H9 (cell line): ENCODE measurements around the gene GSX1. TPM values are rescaled to one million over a fixed set of nuclear protein-coding genes. Genes with fewer than 3 reads are reported as not detected.

Source experiments
- DNase-seq: peaks from one replicate; pipeline ENCODE4 v3.0.0-alpha.2; 2017
- H2AFZ ChIP-seq: one replicate; pipeline ENCODE4 v1.6.1; 2013; ENCODE audit warnings: mild to moderate bottlenecking, low read length, control low read depth, moderate library complexity
- H2AK5ac ChIP-seq: 2 replicates; pipeline ENCODE4 v1.6.1; 2013; ENCODE audit warnings: low read length, control low read depth, mixed read lengths; ENCODE audit not compliant: insufficient read length
- H2BK120ac ChIP-seq: one replicate; pipeline ENCODE4 v1.6.1; 2013; ENCODE audit warnings: low read depth, mild to moderate bottlenecking, low read length, control low read depth, inconsistent platforms; ENCODE audit not compliant: poor library complexity, severe bottlenecking
- H2BK12ac ChIP-seq: 2 replicates; pipeline ENCODE4 v1.6.1; 2013; ENCODE audit warnings: low read length, control low read depth, mixed read lengths, low read depth; ENCODE audit not compliant: insufficient read length
- H2BK15ac ChIP-seq: 2 replicates; pipeline ENCODE4 v1.6.1; 2013; ENCODE audit warnings: low read depth, low read length, control low read depth
- H2BK20ac ChIP-seq: one replicate; pipeline ENCODE4 v1.6.1; 2013; ENCODE audit warnings: low read depth, mild to moderate bottlenecking, low read length, control low read depth, inconsistent platforms; ENCODE audit not compliant: poor library complexity, severe bottlenecking
- H2BK5ac ChIP-seq: 2 replicates; pipeline ENCODE4 v1.6.1; 2013; ENCODE audit warnings: low read length, control low read depth, mixed read lengths; ENCODE audit not compliant: insufficient read length
- H3K14ac ChIP-seq: 2 replicates; pipeline ENCODE4 v1.6.1; 2013; ENCODE audit warnings: low read length, control low read depth; ENCODE audit not compliant: insufficient read depth
- H3K18ac ChIP-seq: 2 replicates; pipeline ENCODE4 v1.6.1; 2013; ENCODE audit warnings: low read depth, mild to moderate bottlenecking, mixed read lengths, low read length, control low read depth; ENCODE audit not compliant: insufficient read length
- H3K23ac ChIP-seq: 2 replicates; pipeline ENCODE4 v1.6.1; 2013; ENCODE audit warnings: low read length, control low read depth, mixed read lengths, low read depth; ENCODE audit not compliant: insufficient read length
- H3K23me2 ChIP-seq: 2 replicates; pipeline ENCODE4 v1.6.1; 2013; ENCODE audit warnings: low read depth, mild to moderate bottlenecking, mixed read lengths, low read length, control low read depth; ENCODE audit not compliant: insufficient read length, poor library complexity, severe bottlenecking
- H3K27ac ChIP-seq: 2 replicates; pipeline ENCODE4 v1.5.1; 2013; ENCODE audit warnings: low read length, control low read depth, mixed read lengths, low read depth; ENCODE audit not compliant: insufficient read length
- H3K27me3 ChIP-seq: 2 replicates; pipeline ENCODE4 v1.6.1; 2013; ENCODE audit warnings: low read length, control low read depth, inconsistent platforms; ENCODE audit not compliant: insufficient read depth
- H3K4ac ChIP-seq: 2 replicates; pipeline ENCODE4 v1.6.1; 2013; ENCODE audit warnings: low read depth, mild to moderate bottlenecking, control low read depth, inconsistent platforms, low read length, moderate library complexity
- H3K4me1 ChIP-seq: 2 replicates; pipeline ENCODE4 v1.6.1; 2013; ENCODE audit warnings: low read length, control low read depth, inconsistent platforms; ENCODE audit not compliant: insufficient read depth
- H3K4me2 ChIP-seq: 2 replicates; pipeline ENCODE4 v1.6.1; 2013; ENCODE audit warnings: low read length, control low read depth, mixed read lengths; ENCODE audit not compliant: insufficient read length, insufficient read depth
- H3K56ac ChIP-seq: 2 replicates; pipeline ENCODE4 v1.6.1; 2013; ENCODE audit warnings: low read depth, mild to moderate bottlenecking, mixed read lengths, low read length, control low read depth; ENCODE audit not compliant: insufficient read length
- H3K79me1 ChIP-seq: 2 replicates; pipeline ENCODE4 v1.6.1; 2013; ENCODE audit warnings: low read depth, mild to moderate bottlenecking, moderate library complexity, low read length, control low read depth, inconsistent platforms; ENCODE audit not compliant: insufficient read depth, poor library complexity, severe bottlenecking
- H3K79me2 ChIP-seq: 2 replicates; pipeline ENCODE4 v1.6.1; 2013; ENCODE audit warnings: low read length, control low read depth, inconsistent platforms; ENCODE audit not compliant: insufficient read depth
- H3K9ac ChIP-seq: 2 replicates; pipeline ENCODE4 v1.6.1; 2013; ENCODE audit warnings: low read length, control low read depth, mixed read lengths; ENCODE audit not compliant: insufficient read length; ENCODE audit errors: extremely low read depth
- H3K9me3 ChIP-seq: one replicate; pipeline ENCODE4 v1.6.1; 2013; ENCODE audit warnings: low read depth, low read length, inconsistent platforms; ENCODE audit not compliant: control insufficient read depth
- H3T11ph ChIP-seq: one replicate; pipeline ENCODE4 v1.6.1; 2013; ENCODE audit warnings: mild to moderate bottlenecking, low read length, control low read depth, inconsistent platforms
- H4K20me1 ChIP-seq: one replicate; pipeline ENCODE4 v1.6.1; 2013; ENCODE audit not compliant: control insufficient read depth, insufficient read length, insufficient read depth
- H4K5ac ChIP-seq: 2 replicates; pipeline ENCODE4 v1.6.1; 2013; ENCODE audit warnings: low read depth, mild to moderate bottlenecking, mixed read lengths, low read length, control low read depth; ENCODE audit not compliant: insufficient read length
- H4K8ac ChIP-seq: replicated peaks from 2 replicates; pipeline ENCODE4 v1.6.1; 2013; ENCODE audit warnings: low read length, control low read depth, mixed read lengths, low read depth; ENCODE audit not compliant: insufficient read length
- H4K91ac ChIP-seq: 2 replicates; pipeline ENCODE4 v1.6.1; 2013; ENCODE audit warnings: low read depth, mild to moderate bottlenecking, moderate library complexity, mixed read lengths, low read length, control low read depth; ENCODE audit not compliant: insufficient read length
- H3K27ac Mint-ChIP-seq, 3 experiments: 2 replicates in 2 of 3; 3 replicates in 1 of 3; pipeline ENCODE4 v1.8.0; 2020 to 2021; ENCODE audit warnings: mixed read lengths in 3 of 3, mild to moderate bottlenecking in 1 of 3, moderate library complexity in 1 of 3
- H3K27me3 Mint-ChIP-seq: 2 replicates; pipeline ENCODE4 v1.8.0; 2021; ENCODE audit warnings: low read depth, mild to moderate bottlenecking, moderate library complexity, mixed read lengths
- H3K36me3 Mint-ChIP-seq, 3 experiments: 2 replicates in 2 of 3; 3 replicates in 1 of 3; pipeline ENCODE4 v1.8.0; 2020 to 2021; ENCODE audit warnings: low read depth in 3 of 3, mixed read lengths in 3 of 3; ENCODE audit not compliant: insufficient read depth in 1 of 3
- H3K4me1 Mint-ChIP-seq, 2 experiments: 2 replicates each; pipeline ENCODE4 v1.8.0; 2020; ENCODE audit warnings: mixed read lengths in 2 of 2
- H3K4me3 Mint-ChIP-seq, 2 experiments: 2 replicates in 1 of 2; 3 replicates in 1 of 2; pipeline ENCODE4 v1.8.0; 2020 to 2021; ENCODE audit warnings: mild to moderate bottlenecking in 2 of 2, mixed read lengths in 2 of 2, moderate library complexity in 1 of 2
- H3K9me3 Mint-ChIP-seq, 2 experiments: 2 replicates in 1 of 2; 3 replicates in 1 of 2; pipeline ENCODE4 v1.8.0; 2020; ENCODE audit warnings: mild to moderate bottlenecking in 2 of 2, mixed read lengths in 2 of 2, moderate library complexity in 1 of 2
- WGBS: extraction: QIAGEN DNeasy Blood & Tissue Kit; methylation state at CpG from one replicate; pipeline ENCODE4 v1.1.7; 2013; ENCODE audit warnings: missing lambda C conversion rate, low lambda C conversion rate, mixed read lengths; ENCODE audit not compliant: insufficient read length; ENCODE audit errors: extremely low coverage; 5-methylcytosine and 5-hydroxymethylcytosine counted together
- total RNA-seq: library from RNA; stranded (reverse); gene quantifications from 2 replicates; pipeline ENCODE4 v1.2.1, GENCODE V29; 2021
- TF ChIP-seq, protein P1 (sequence below): fragments of 200-600 bp; sonication (generic); conservative IDR thresholded peaks from 3 replicates; pipeline ENCODE4 v1.8.0; 2021; ENCODE audit warnings: antibody characterized with exemption, mild to moderate bottlenecking

GSX1 gene
- total RNA-seq, 1 experiment from 2014 or later = not detected

DNA sequence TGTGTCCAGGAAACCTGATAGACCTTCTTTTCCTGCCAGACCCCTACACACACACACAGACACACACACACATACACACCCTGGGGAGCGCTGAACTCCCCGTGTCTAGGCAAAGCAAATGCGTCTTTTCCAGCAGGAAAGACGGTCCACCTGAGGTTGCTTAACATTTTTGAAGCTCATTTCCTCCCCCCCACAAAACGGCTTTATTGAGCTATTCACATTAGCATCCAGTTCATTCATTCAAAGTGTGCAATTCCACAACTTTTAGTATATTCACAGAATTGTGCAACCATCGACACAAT is 3.4 kb downstream of the GSX1 start:
- H3K4me3 Mint-ChIP-seq = peak overlapping the region in 1 of 2 experiments; percentile 41; a peak in 2 of 5 replicates

More for the DNA sequence above, 3.4 kb downstream of the GSX1 start:
- no peak overlapping the region for H2BK120ac ChIP-seq
- H3K79me1 ChIP-seq = no peaks in the 10 kb centered on the region
- H3K23me2 ChIP-seq = peaks cover 5% of the 10 kb centered on the region
- Mint-ChIP-seq H3K4me1 (peaks cover 49 to 76% of the 10 kb centered on the region in 2 experiments), H3K27me3 (peaks cover 100% of the 10 kb centered on the region), H3K27ac (no peak overlapping the region), H3K9me3 (peaks cover 0 to 5% of the 10 kb centered on the region in 2 experiments; a peak in 2 of 5 replicates), H3K36me3 (no peaks in the 10 kb centered on the region; a peak in 1 of 7 replicates)
- H3K9ac ChIP-seq = no peak overlapping the region
- no peak overlapping the region for H3K4ac ChIP-seq
- H3K56ac ChIP-seq = no peak overlapping the region
- no peak overlapping the region for H3K23ac ChIP-seq
- no peak overlapping the region for H2BK15ac ChIP-seq
- no peak overlapping the region for H2BK12ac ChIP-seq
- no peaks in the 10 kb centered on the region for H3K9me3 ChIP-seq
- H3K4me2 ChIP-seq = peak overlapping the region; percentile 24
- H3K18ac ChIP-seq = no peak overlapping the region
- peaks cover 96% of the 10 kb centered on the region for H3K27me3 ChIP-seq
- no peak overlapping the region for H4K91ac ChIP-seq
- no peak for DNase-seq
- H3K4me1 ChIP-seq = no peaks in the 10 kb centered on the region
- H3K79me2 ChIP-seq = no peaks in the 10 kb centered on the region
- H4K20me1 ChIP-seq = no peaks in the 10 kb centered on the region
- no peak overlapping the region for H4K8ac ChIP-seq
- no peak overlapping the region for H2BK5ac ChIP-seq
- H2AK5ac ChIP-seq = no peak overlapping the region
- TF ChIP-seq, protein P1, sequence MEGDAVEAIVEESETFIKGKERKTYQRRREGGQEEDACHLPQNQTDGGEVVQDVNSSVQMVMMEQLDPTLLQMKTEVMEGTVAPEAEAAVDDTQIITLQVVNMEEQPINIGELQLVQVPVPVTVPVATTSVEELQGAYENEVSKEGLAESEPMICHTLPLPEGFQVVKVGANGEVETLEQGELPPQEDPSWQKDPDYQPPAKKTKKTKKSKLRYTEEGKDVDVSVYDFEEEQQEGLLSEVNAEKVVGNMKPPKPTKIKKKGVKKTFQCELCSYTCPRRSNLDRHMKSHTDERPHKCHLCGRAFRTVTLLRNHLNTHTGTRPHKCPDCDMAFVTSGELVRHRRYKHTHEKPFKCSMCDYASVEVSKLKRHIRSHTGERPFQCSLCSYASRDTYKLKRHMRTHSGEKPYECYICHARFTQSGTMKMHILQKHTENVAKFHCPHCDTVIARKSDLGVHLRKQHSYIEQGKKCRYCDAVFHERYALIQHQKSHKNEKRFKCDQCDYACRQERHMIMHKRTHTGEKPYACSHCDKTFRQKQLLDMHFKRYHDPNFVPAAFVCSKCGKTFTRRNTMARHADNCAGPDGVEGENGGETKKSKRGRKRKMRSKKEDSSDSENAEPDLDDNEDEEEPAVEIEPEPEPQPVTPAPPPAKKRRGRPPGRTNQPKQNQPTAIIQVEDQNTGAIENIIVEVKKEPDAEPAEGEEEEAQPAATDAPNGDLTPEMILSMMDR = no peak
- H4K5ac ChIP-seq = no peak overlapping the region
- H3K14ac ChIP-seq = no peak overlapping the region
- WGBS = no CpG with 5 or more reads among the region's 6 CpGs
- H3K27ac ChIP-seq = no peak overlapping the region
- H2BK20ac ChIP-seq = no peak overlapping the region
- H3T11ph ChIP-seq = no peak overlapping the region
- no peak overlapping the region for H2AFZ ChIP-seq
